ENCODE measurements around the gene COTL1.

COTL1 gene

GRCh38 chr16:84594725-84595038 is 23.2 kb downstream of the COTL1 start:
- DNase-seq = no peak

- DNase-seq = no peak
These were observed 23.8 kb downstream of the COTL1 start for GRCh38 chr16:84593825-84594724.

GRCh38 chr16:84592718-84593117 is 25.2 kb downstream of the COTL1 start:
- no peak for DNase-seq

GRCh38 chr16:84589975-84590719 is 27.7 kb downstream of the COTL1 start:
- no peak for DNase-seq

- no peak for DNase-seq
These were observed 28.9 kb downstream of the COTL1 start for GRCh38 chr16:84588991-84589390.

GRCh38 chr16:84585886-84586285 is 32.0 kb downstream of the COTL1 start:
- DNase-seq = no peak

GRCh38 chr16:84585467-84585866 is 32.4 kb downstream of the COTL1 start:
- no peak for DNase-seq

- no peak for DNase-seq
These were observed 33.2 kb downstream of the COTL1 start for GRCh38 chr16:84584678-84585077.

- no peak for DNase-seq
These were observed 33.9 kb downstream of the COTL1 start for GRCh38 chr16:84583995-84584394.

GRCh38 chr16:84582958-84583516 is 34.8 kb downstream of the COTL1 start:
- DNase-seq = peak; percentile 50

- no peak for DNase-seq
These were observed 36.7 kb downstream of the COTL1 start for GRCh38 chr16:84581158-84581557.

GRCh38 chr16:84579936-84580335 is 37.9 kb downstream of the COTL1 start:
- DNase-seq = no peak

- DNase-seq = no peak
These were observed 39.2 kb downstream of the COTL1 start for GRCh38 chr16:84578538-84579126.

- DNase-seq = no peak
These were observed 40.7 kb downstream of the COTL1 start for GRCh38 chr16:84577034-84577803.

GRCh38 chr16:84575914-84576313 is 42.0 kb downstream of the COTL1 start:
- DNase-seq = no peak

- no peak for DNase-seq
These were observed 43.7 kb downstream of the COTL1 start for GRCh38 chr16:84574191-84574590.

- no peak for DNase-seq
These were observed 45.8 kb downstream of the COTL1 start for GRCh38 chr16:84572096-84572495.

GRCh38 chr16:84571506-84571905 is 46.4 kb downstream of the COTL1 start:
- no peak for DNase-seq

GRCh38 chr16:84570739-84571403 is 47.0 kb downstream of the COTL1 start:
- DNase-seq = no peak

- no peak for DNase-seq
These were observed 48.4 kb downstream of the COTL1 start for GRCh38 chr16:84569382-84569987.

GRCh38 chr16:84568066-84568465 is 49.8 kb downstream of the COTL1 start:
- DNase-seq = no peak

All from fibroblast of upper back skin (primary cell).